Activated CD4-positive, alpha-beta T cell treated with anti-CD3 and anti-CD28 coated beads, Interleukin-2, amount 50 U/mL, for 1 hour (primary cell): ENCODE measurements around the gene SLC25A38.

ENCODE experiments used
- DNase-seq: peaks from one replicate; pipeline ENCODE4 v3.0.0-alpha.2; 2020

SLC25A38 gene

DNA sequence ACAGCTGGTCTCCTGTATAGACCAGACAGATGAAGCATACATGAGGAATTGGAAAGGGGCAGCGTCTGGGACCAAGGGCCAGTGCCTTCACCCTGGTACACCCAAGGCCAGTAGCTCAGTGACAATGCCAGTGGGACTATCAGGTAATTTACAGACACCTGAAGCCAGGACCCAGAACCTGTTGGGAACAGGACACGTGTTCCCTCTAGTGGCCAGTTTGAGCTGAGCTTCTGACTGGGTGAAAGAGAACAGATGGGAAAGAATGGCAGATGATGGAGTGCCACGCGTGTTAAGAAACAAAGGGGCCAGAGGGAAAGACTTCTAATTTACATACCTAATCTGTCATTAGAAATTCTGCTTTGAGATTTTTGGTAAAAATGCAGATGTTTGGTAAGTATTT is 5.1 kb upstream of the SLC25A38 start:
- peak; percentile 62 for DNase-seq

DNA sequence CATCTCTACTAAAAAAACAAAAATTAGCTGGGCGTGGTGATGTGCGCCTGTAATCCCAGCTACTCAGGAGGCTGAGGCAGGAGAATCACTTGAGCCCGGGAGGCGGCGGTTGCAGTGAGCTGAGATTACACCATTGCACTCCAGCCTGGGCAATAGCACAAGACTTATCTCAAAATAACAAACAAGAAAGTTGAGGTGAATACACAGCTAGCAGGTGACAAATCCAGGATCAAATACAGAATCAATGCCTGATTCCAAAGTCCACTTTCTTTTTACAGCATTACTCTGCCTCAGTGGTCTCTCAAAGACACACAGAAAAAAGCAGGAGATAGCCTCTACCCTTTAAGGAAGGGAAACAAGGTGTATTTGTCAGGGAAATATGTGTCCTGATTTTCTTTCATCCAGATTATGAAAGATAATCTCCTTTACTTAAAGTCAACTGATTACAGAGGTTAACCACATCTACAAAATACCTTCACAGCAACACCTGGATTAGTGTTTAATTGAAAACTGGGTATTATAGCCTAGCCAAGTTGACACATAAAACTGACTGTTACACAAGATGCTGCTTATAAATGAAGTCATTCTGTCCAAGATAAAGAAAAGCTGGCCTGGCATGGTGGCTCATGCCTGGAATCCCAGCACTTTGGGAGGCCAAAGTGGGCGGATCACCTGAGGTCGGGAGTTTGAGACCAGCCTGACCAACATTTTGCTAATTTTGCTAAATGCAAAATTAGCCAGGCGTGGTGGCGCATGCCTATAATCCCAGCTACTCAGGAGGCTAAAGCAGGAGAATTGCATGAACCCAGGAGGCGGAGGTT is 4.0 kb upstream of the SLC25A38 start:
- no peak for DNase-seq

GRCh38 chr3:39379778-39380155 is 3.4 kb upstream of the SLC25A38 start:
- no peak for DNase-seq

- no peak for DNase-seq
These were observed 1.7 kb upstream of the SLC25A38 start for GRCh38 chr3:39381432-39381831.

DNA sequence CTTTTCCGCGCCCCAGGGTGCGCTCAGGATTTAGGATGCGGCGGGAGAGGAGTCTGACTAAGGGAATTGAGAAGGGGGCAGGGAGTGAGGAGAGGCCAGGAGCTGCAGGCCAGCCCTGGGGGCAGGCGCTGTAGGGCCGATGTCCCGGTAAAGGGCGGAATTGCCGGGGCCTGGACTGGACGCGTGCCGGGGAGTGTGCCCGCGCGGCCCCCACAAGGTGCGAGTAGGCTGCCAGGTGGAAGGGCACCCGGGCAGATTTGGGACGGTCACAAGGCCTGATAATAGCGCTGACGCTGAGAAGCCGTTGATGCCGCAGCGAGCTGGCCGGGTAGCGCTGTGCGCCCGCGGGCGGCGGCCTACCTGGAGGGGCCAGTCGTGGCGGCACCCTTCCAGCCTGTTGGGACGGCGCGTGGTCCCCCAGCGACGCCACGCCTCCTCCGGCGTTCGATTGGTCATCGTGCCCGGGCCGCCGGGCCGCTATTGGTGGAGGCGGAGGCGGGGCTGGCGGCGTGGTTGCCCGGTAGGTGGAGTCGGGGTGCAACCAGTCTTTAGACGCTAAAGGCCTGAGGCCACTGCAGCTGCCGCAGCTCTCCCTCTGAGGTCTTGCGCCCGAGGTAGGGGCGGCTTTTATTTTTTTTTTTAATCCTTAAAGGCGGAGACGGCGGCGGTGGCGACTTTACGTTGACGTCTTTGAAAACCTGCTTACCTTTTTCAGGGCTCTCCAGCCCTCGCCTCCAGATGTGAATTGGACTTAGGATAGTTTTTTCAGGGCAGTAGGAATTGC is 903 bp downstream of the SLC25A38 start:
- peak; percentile 93 for DNase-seq

DNA sequence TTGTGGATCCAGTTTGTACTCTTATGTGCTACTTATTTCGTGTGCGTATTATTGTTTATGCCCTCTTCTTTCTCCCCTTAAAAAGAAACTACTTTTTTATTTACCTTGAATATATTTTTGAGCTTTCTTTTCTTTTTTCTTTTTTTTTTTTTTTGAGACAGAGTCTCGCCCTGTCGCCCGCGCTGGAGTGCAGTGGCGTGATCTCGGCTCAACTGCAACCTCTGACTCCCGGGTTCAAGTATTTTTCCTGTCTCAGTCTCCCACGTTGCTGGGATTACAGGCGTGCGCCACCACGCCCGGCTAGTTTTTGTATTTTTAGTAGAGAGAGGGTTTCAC is 1.5 kb downstream of the SLC25A38 start:
- DNase-seq, result no peak

DNA sequence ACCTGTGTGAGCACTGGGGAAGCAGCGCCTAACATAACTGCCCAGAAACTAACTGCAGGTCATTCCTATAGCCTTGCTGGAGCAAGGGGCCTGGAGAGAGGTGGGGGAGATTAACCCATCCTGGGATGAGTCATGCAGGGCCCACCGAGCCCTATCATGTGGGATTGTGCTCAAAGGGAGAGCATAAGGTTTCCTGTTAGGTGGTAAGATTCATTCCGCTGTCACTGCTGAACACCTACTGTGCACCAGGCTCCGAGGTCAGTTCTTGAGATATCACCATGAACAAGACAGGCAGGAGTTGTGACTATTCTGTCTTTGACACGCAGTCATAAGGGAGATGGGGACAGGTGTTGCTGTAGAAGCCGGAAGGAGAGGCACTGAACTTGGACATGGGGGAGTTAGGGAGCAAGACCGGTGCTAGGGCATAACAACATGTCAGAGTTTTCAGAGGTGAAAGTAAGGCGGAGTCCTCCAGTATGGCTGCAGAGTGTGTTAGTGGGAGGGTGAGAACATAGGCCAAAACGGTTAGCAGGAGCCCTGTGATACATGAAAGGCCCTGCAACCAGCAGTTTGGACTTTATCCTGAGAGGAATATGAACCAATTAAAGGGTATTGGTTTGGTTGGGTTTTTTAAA is 2.4 kb downstream of the SLC25A38 start:
- DNase-seq, result no peak

DNA sequence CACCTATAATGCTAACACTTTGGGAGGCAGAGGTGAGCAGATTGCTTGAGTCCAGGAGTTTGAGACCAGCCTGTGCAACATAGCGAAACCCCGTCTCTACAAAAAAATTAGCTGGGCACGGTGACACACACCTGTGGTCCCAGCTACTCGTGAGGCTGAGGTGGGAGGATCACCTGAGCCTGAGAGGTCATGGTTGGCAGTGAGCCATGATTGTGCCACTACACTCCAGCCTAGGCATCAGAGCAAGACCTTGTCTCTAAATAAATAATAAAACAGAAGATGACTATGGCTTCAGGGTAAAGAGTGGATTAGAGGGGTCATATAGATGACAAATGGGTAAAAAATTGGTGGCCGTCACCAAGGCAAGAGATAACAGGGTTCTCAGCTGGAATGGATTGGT is 3.1 kb downstream of the SLC25A38 start:
- no peak for DNase-seq

- DNase-seq, result no peak
These were observed 4.3 kb downstream of the SLC25A38 start for GRCh38 chr3:39387411-39387975.

- no peak for DNase-seq
These were observed 5.0 kb downstream of the SLC25A38 start for GRCh38 chr3:39388153-39388552.

GRCh38 chr3:39388741-39389248 is 5.6 kb downstream of the SLC25A38 start:
- no peak for DNase-seq

DNA sequence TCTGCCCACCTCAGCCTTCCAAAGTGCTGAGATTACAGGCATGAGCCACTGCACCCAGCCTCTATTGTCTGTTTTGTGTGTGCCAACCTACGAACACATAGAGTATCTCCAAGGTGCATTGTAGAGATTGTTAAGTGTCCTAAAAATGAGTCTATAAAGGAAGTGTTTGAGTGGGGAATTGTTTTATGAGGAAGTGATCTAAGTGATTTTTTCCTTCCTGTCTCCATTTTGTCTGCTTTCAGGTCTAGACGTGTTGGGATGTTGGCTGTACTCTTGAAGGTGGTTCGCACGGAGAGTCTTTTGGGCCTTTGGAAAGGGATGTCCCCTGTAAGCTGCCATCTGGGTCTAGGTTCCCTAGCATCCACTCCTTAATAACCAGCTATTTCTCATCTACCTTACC is 7.0 kb downstream of the SLC25A38 start:
- no peak for DNase-seq

DNA sequence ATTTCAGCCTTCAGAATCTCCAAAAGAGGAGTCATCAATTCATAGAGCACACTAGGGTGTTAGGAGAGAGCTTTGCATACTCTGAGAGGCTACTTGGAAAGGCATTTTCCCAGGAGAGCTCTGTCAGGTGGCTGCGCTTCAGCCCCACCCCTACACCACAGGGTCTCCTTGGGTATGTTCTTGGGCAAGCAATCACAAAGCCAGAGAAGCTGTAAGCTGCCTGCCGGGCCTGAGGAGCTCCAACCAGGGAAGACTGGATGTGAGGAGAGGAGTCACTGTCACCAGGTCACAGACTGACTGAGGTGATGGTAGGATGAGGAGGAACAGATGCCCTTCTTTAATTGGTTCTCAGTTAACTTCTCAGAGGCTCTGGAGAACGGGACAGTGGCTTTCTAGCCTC is 13.5 kb downstream of the SLC25A38 start:
- DNase-seq, result no peak

- no peak for DNase-seq
These were observed 15.5 kb downstream of the SLC25A38 start for GRCh38 chr3:39398700-39399099.

DNA sequence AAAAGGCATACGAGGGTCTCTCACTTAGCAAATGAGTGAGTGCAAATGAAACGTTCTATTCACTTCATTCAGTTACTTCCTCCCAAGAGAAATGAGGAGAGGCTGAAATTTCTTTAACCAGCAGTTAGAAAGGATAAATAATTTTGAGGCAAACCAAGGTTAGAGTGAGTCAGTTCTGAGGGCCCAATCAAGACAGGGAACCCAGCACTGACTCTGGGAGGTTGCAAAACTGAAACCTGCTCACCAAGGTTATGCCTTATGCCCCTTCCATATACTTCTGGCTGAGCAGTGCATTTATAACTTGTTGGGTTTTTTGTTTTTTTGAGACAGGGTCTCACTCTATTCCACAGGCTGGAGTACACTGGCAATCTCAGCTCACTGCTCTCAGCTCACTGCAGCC is 18.8 kb downstream of the SLC25A38 start:
- no peak for DNase-seq

DNA sequence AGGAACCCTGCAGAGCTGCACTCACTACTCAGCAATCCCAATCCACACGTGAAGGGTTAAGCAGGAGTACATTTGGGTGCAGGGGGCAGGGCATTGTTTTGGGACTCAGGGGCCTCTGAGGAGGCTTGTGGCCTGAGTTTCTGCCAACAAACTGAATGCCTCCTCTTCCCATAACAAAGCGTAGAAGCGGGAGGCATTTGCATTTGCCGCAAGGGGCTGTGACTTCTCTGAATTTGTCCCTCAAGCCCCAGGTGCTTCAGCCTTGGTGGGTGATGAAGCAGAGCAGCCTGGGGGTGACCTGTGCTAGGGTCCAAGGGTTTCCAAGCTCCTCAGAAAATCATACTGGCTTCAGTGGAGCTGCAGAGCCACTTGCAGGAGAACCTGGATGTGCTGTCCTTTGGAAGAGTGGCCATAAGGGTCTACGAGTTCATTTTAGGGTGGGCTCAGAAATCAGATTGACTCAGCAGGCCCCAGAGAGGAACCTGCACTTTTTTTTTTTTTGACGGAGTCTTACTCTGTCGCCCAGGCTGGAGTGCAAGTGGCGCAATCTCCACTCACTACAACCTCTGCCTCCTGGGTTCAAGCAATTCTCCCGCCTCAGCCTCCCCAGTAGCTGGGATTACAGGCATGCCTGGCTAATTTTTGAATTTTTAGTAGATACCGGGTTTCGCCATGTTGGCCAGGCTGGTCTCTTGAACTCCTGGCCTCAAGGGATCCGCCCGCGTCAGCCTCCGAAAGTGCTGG is 21.9 kb downstream of the SLC25A38 start:
- no peak for DNase-seq

- no peak for DNase-seq
These were observed 22.7 kb downstream of the SLC25A38 start for GRCh38 chr3:39405687-39406367.

DNA sequence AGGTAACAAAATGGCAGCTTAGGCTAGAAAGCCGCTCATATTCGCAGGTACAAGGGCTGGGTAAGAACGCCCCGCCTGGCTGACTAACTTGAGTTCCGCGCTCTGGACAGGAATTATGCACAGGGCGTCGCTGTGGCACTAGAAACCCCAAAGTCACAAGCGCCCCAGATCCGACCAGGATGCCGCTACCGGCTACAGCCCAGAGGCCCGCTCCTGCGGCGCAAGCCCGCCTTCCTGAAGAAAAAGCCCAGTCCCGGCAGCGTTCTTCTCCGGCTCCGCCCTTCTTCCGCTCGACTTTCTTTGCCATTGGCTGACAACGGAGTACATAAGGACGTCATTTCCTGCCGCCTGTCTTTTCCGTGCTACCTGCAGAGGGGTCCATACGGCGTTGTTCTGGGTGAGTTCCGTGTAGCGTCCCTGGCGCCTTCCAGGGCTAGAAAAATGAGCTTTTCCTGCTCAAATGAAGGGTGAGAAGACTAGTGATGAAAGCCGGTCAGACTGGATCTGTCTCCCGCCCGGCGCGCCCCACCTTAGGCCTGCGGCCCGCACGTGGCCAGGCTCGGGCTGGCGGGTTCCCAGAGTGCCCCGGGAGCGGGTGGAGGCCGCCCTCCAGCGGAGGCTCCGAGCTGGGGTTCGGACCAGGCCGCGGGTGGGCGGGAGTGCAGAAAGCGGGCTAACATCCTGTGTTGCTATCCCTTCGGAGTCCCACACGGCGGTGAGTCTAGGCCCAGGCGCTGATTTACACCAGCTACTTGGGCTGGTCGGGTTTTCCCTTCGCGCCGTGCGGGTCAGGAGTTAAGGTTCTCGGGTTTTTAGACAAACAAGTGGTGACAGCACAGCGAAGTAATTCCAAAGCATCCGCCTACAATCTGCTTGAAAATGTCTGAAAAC is 23.4 kb downstream of the SLC25A38 start, which contains the start of gene RPSA:
TSS of gene RPSA (plus strand) at position 353 of the 891 bp plus-strand sequence. CDS start 934 bp downstream, outside the sequence.
- DNase-seq, result peak; percentile 94

DNA sequence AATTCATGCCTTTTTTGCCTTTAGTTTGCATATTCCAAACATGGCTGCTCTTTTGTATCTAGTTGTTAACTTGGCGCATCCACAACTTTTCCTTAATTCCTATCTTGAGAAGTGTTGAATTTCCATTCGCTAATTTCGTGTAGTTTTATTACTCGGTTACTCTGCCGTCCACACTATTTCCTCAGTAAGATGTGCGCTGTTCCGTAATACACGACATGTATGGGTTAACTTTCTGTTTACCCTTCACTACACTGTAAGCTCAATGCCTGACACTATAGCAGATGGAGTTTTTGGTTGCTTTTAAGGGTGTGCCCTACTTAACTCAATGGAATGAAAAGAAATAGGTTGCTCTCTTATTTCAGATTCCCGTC is 24.1 kb downstream of the SLC25A38 start:
- DNase-seq, result no peak

DNA sequence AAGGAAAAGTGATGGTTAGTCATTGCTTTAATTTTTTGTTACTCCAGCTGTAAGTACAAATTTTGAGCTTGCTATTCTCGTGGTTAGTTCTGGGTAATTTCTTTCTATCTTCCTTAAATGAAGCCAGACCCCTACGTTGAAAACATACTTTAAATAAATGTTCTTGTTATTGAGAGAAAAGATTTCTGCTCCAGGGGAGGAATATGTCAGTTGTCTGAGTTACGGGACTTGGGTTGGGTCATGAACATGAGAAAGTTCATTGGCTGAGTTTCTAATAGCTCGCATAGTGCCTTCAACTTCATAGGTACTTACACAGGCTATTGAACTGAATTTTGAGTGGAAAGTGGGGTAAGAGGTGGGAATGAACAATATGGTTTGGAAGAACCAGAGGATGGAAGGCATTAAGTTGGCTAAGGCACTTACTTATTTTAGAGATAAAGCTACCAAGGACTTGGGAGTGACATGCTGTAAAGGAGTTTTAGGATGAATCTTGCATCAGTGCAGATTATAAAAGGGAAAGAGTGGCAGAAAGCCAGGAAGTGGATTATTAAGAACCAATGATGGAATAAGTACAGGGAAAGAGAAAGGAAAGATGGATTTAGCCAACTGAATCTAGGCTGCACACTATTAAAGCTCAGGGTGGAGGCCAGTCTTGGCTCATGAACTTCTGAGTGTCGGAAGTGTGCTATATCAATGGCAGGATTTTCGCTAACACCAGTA is 24.8 kb downstream of the SLC25A38 start:
- DNase-seq, result no peak
